GM19467 (cell line): Measurements from ENCODE around the gene CCDC24.

Source experiments
- ATAC-seq: cut with Tn5 transposase; IDR thresholded peaks from one replicate; pipeline ENCODE4 v1.9.1; 2021; ENCODE audit warnings: mild to moderate bottlenecking, moderate library complexity; ENCODE audit not compliant: unreplicated experiment

The CCDC24 gene

DNA sequence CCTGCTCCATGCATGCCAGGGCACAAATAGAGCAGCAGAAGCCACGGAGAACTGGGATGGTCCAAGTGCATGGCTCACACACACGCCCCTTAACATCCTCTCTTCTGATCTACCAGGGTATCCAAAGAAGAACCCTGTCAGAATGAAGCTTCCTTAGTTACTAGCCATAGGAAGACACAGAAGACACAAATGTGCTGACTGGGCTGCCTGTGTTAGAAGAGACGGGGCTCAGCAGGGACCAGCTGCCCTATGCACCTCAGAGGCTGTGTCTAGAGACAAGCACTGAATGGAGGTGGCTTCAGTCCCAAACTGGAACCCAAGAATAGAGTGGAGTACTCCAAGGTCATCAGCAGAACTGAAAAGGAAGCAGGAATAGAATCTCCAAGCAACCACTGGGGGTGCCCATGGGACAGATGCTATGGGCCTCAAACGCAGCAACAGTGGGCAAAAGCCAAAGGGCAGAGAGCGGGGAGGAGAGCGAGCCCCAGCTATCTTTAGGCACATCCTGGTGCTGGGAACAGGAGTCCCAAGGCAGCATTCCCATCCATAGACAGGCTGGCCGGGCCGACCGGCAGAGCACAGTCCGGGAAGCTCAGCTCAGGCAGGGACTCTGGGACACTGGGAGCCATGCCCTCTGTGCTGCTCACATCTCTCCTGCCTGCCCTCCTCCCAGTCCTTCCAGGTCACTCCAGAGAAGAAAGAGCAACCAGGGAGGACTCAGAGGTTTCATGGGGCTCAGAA lies 30.4 kb downstream of the CCDC24 start:
- ATAC-seq = no peak

DNA sequence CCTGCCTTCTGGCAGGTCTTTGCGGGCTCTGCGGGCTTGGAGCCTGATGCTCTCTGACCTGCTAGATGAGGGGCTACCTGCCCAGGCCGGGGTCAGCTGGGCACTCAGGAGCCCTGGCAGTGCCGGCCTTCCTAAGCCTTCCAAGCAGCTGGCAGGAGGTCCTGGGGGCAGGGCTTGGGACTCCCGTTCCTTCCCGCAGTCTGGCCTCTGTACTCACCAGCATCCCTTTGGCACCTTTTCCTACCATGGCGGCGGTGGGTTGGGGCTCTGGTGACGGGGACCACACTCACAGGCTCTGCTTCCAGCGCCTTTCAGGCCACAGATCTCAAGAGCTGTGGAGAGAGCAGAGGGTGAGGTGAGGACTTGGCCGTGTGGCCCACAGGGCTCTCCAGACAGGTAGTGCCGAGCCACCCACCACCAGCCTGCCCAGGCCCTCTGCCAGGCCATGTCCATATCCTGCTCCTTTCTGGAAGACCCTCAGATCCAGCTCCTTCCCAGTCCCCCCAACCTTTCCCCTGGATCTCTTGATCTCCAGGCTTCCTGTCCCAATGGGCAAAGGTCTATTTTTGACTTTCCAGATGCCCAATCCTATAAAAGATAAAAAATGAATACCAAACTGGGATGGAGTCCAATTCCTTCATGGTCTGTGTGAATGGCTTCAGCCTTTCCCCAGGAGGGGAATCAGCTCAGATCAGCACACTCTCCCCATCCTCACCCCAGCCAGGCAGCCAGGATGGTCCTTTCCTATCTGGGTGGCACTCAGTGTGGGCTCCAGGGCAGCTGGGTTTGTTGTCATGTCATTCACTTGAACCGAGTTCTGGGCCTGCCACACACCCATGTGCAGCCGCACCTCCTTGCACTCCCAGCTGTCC lies 32.9 kb downstream of the CCDC24 start:
- ATAC-seq = no peak

GRCh38 chr1:44024903-44025525 lies 33.6 kb downstream of the CCDC24 start:
- no peak for ATAC-seq

DNA sequence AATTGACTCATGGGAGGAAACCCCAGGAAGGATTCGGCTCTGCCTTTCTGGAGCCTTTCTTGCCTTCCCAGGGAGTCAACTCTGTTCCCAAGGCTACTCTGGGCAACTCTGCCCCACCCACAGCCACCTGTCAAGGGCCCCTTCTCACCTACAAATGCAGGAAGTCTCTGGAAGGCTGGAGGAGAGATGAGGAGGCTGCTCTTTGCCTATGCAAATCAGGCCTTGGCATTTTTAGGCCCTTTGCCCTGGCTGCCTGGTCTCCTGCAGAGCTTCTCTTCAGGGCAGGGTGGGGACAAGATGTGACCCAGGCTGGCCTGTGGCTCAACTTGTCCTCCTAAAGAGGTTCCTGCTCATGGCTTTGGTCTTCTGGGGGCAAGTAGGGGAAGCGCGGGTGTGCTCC lies 34.4 kb downstream of the CCDC24 start:
- no peak for ATAC-seq

GRCh38 chr1:44027320-44027719 lies 35.9 kb downstream of the CCDC24 start:
- no peak for ATAC-seq

DNA sequence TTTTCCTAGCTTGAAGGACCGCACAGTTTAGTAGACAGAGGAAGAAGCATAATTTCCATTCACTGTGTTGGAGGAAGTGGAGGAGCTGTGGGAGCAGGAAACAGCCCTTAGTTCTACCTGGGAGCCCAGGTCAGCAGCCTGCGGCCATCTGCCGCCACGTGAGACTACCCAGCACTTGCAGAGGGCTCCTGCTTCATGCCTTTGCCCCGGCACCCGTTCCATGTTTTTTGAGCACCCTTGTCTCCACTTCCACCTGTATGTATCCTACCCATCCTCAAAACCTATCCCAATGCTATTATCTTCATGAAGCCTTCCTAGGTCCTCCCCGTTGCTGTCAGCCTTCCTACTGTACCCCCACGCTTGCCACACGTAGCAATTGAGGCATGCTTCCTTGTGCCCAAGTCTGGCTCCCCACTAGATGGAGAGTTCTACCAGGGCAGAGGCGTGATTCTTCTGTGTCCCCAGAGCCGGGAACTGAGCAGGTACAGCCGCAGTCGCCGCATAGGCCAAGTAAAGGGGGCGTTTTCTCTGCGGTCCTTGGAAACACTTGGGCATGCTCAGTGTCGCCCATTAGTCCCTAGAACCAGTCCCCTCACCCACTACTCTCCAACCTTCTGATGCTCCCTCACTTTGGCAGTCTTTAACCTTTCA lies 38.0 kb downstream of the CCDC24 start:
- no peak for ATAC-seq

GRCh38 chr1:44029911-44030604 lies 38.7 kb downstream of the CCDC24 start:
- peak; percentile 73 for ATAC-seq

- peak; percentile 16 for ATAC-seq
These were observed 39.3 kb downstream of the CCDC24 start for GRCh38 chr1:44030605-44031251.

DNA sequence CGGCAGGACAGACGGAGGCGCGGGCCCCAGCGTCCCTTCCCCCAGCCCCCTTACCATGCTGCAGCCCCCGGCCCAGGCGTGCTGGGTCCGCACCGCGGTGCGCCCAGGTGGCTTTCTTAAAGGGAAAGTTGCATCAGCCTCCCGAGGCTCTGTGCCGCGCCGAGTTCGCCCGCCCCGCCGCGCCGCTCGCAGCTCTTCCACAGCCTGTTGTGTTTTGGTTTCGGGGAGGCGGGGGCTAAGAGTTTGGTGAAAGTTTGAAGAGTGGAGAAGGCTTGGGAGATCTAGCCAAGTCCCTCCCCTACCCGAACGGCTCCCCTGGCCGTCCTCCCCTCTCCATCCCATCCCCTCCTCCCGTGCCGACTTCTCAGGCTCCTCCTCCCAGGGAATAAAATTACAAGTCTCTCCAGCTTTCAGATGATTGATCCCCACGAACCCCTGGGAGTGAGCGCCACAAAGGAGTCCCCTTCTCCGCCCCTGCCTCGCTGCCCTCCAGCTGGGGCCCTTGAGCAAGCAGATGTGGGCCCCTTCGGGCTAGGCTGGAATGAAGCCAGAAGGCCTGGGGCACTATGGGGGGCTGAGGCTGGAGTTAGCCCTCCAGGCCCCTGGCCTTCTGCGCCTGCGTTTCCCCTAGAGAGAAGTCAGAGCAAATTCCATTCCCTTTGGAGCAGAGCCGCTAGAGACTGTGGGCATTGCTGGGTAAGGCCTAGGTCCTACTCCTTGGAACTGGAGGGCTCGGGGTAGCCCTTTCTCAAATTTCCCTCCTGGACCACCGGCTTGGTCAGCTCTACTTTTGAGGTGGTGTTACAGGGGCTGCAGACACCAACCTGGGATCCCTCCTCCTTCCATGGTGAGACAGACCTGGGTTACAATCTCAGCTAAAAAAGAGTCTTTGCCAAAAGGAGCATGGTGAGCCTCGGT lies 40.1 kb downstream of the CCDC24 start, which contains the start of gene SLC6A9:
Gene SLC6A9, minus strand, starts transcription at position 211 of the 918 bp plus-strand sequence. CDS start 7,185 bp downstream, outside the sequence.
- no peak for ATAC-seq

DNA sequence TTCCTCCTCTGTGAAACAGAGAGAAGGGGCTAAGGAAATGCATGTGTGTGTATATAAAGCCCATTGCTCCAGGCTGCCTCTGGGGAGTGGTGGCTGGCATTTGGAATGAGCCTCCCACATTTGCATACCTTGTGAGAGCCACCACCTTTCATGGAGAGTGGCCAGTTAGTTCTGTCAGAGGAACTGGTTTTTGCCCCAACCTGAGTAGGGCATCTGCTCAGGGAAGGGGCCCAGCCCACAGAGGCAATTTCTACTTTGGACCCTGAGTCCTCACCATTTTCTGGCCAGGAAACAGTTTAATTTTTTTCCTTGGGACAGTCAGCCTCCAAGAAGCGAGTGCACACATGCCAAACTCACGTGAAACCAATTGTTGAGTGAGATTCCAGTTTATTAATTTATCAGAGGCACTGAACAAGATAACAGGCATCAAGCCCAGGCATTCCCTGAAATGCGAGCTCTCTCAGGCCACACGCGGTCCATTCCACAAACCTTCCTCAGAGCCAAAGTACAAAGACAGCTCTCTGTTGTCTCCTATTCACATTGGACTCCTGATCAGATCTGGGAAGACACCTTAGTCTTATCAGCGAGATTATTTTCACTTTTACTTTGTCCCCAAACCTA lies 40.9 kb downstream of the CCDC24 start:
- no peak for ATAC-seq

DNA sequence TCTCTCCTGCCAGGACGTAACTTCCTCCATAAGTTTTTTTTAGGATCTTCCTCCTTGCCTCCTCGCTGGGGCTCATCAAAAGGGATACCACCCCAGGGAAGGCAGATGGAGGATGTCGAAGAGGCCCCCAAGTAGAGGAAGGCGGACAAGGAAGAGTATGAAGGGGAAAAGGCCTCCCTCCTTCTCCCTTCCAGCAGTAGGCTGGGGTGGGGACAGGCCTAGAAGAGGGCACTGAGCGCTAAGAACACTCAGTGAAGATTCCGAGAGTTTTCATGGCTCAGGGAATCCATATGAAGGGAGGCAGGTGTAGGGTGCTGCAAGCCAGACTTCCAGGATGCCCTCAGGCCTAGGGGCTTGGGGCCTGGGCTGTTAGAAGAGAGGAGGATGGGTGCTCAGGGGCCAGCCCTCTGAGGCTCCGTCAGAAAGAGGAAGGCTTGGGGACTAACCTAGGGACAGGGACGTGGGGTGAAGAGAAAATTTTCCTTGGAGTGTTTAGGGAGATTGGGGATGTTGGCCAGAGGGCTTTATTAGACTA lies 41.7 kb downstream of the CCDC24 start:
- no peak for ATAC-seq

DNA sequence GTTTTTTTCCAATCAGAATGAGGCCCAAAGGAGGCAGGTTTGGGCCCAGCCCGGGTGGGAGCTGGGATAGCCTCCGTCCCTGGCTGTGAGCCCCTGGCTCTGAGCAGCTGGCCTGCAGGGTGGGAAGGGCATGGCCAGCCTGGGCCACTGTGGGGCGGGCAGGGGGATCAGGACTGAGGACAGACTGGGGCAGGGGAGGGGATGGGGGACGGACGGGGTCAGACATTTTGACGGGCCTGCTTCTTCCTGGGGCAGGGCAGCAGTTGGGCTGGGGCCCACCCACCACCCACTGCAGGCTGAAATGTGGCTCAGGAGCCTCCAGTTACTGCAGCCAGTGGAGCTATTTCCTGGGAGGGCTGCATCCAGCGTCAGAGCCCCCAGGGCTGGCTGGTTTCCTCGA lies 42.4 kb downstream of the CCDC24 start:
- ATAC-seq = no peak

DNA sequence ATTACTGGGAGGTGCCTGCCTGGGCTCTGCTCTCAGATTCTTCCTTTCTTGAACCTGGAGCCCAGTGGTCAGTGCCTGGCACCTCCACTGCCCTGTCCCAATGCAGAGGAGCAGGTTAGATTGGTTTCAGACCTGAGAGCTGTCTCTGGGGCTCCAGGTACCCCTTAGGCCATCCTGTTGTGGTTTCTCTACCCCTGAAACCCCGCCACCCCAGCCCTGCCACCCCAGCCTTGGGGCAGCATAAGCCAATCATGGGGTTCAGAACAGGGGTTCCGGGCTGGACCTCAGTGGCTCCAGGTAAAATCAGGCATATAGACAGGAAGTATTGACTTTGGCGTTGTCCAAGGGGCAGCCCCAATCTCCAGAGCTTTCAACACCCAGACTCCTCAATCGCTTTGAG lies 43.0 kb downstream of the CCDC24 start:
- ATAC-seq = no peak

DNA sequence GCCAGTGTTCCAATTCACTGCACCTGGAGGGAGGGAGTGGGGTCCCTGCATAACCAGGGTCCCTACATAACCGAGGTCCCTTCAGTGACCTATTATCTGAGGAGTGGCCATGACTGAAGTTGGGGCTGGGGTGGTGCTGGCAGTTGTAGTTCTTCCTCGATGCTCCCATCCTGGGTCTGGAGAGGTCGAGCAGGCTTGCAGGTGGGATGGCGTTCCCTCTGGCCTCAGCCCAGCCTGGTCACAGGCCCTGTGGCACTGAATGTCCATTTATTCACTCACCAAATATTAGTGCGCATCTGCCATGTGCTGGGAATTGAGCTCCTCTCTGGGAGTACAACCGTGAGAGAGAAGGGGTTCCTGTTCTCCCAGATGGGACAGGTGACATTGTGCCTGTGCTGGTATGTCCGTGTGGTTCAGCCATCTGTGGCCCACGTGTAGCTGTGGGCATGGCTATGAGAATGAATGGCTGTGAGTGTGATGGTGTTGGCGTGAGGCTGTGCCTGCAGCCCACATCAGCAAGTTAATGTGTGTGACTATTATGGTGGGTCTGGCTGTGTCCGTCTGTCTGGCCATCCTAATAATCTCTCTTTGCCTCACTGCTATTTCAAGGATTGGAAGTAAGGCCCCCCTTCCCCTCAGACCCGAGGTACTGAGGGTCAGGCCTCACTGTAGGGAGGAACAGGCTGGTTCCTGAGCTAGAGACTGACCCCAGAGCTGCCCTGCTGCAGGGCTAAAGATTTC lies 43.7 kb downstream of the CCDC24 start:
- ATAC-seq = no peak

- no peak for ATAC-seq
These were observed 44.5 kb downstream of the CCDC24 start for GRCh38 chr1:44035726-44036408.

- ATAC-seq = no peak
These were observed 45.2 kb downstream of the CCDC24 start for GRCh38 chr1:44036409-44037139.
